Glutamatergic neuron (in vitro differentiated cells): Measurements from ENCODE around the gene ZNF408. TPM values are rescaled to one million over a fixed set of nuclear protein-coding genes. Genes with fewer than 3 reads are reported as not detected.
A peak's percentile ranks its signal among the peaks of the same experiment; 100 is the strongest.
"Not testable (repeated sequence)": the region's sequence is repeated elsewhere in the genome, so short reads cannot be mapped to it uniquely, and the experiment has no call there.

Experiments
- DNase-seq: peaks from one replicate; pipeline ENCODE4 v3.0.0; 2022
- H3K27ac Mint-ChIP-seq: one replicate; pipeline ENCODE4 v1.8.0; 2020; ENCODE audit warnings: mild to moderate bottlenecking, mixed read lengths, inconsistent platforms; ENCODE audit not compliant: unreplicated experiment
- H3K27me3 Mint-ChIP-seq: one replicate; pipeline ENCODE4 v1.8.0; 2020; ENCODE audit warnings: mild to moderate bottlenecking, moderate library complexity, mixed read lengths, inconsistent platforms; ENCODE audit not compliant: unreplicated experiment
- H3K36me3 Mint-ChIP-seq: one replicate; pipeline ENCODE4 v1.8.0; 2020; ENCODE audit warnings: mild to moderate bottlenecking, mixed read lengths, inconsistent platforms; ENCODE audit not compliant: unreplicated experiment
- H3K4me1 Mint-ChIP-seq: one replicate; pipeline ENCODE4 v1.8.0; 2020; ENCODE audit warnings: mild to moderate bottlenecking, low read depth, mixed read lengths, inconsistent platforms; ENCODE audit not compliant: unreplicated experiment
- H3K4me3 Mint-ChIP-seq: one replicate; pipeline ENCODE4 v1.8.0; 2020; ENCODE audit warnings: mild to moderate bottlenecking, mixed read lengths, inconsistent platforms; ENCODE audit not compliant: unreplicated experiment
- H3K9me3 Mint-ChIP-seq: one replicate; pipeline ENCODE4 v1.8.0; 2020; ENCODE audit warnings: mild to moderate bottlenecking, moderate library complexity, mixed read lengths, inconsistent platforms; ENCODE audit not compliant: unreplicated experiment
- total RNA-seq: library from RNA; stranded (reverse); fragmentation: NEBNext Ultra II Directional; extraction: Animal tissue kit (Norgen Biotek cat#: 25700); gene quantifications from one replicate; pipeline ENCODE4 v1.2.1, GENCODE V29; 2021; ENCODE audit not compliant: unreplicated experiment
- TF ChIP-seq, protein P1 (sequence below): fragments of 200-600 bp; sonication (generic); IDR thresholded peaks from one replicate; pipeline ENCODE4 v1.5.0; 2021; ENCODE audit not compliant: partially characterized antibody, unreplicated experiment

The ZNF408 gene
- total RNA-seq, 1 donor from 2014 or later, result 10.6 TPM

DNA sequence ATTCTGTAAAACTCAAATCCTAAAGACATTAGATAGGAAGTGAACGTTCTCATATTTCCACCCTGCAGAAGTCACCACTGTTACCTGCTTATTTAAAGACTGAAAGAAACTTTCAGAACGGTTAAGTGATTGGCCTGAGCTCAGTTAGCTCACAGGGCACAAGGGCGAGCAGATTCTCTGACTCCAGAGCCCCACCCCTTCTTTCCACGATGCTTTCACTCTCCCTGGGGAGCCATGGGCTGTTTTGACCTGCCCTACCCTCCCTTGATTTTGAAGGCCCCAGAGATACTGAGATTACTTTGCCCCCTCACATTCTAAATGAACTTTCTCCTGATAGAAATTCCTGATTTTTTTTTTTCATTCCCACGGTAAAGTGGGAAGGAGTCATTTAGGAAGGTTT is 34.3 kb upstream of the ZNF408 start:
- Mint-ChIP-seq H3K36me3 (no peaks in the 10 kb centered on the region), H3K27ac (peak overlapping the region; percentile 45), H3K4me1 (peaks cover 7% of the 10 kb centered on the region), H3K4me3 (peak overlapping the region; percentile 15), H3K27me3 (peaks cover 4% of the 10 kb centered on the region), H3K9me3 (peaks cover 2% of the 10 kb centered on the region)
- peak; percentile 46 for DNase-seq
- TF ChIP-seq, protein P1, sequence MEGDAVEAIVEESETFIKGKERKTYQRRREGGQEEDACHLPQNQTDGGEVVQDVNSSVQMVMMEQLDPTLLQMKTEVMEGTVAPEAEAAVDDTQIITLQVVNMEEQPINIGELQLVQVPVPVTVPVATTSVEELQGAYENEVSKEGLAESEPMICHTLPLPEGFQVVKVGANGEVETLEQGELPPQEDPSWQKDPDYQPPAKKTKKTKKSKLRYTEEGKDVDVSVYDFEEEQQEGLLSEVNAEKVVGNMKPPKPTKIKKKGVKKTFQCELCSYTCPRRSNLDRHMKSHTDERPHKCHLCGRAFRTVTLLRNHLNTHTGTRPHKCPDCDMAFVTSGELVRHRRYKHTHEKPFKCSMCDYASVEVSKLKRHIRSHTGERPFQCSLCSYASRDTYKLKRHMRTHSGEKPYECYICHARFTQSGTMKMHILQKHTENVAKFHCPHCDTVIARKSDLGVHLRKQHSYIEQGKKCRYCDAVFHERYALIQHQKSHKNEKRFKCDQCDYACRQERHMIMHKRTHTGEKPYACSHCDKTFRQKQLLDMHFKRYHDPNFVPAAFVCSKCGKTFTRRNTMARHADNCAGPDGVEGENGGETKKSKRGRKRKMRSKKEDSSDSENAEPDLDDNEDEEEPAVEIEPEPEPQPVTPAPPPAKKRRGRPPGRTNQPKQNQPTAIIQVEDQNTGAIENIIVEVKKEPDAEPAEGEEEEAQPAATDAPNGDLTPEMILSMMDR, result no peak

DNA sequence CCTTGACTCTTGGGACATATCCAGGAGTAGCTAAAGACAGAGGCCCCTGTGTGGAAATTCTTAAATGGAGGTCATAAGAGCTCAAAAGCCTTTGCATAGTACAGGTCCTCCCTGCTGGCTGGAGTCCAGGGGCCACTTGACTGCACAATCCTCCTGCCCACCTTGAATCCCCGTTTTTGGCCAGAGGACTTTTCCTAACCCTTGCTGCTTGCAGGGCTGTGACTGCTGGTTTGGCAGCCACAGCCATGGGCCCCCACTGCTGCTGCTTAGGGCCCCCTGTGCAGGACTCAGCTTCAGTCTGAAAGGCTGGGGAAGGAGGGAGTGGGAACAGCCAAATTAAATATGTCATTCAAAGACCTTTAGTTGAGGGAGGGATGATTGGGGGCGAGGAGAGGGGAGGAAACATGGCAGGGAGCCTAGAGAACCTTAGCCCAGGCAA is 33.8 kb upstream of the ZNF408 start:
- peaks cover 5% of the 10 kb centered on the region for H3K36me3 Mint-ChIP-seq
- H3K27ac Mint-ChIP-seq, result peak overlapping the region; percentile 45
- peaks cover 4% of the 10 kb centered on the region for H3K27me3 Mint-ChIP-seq

DNA sequence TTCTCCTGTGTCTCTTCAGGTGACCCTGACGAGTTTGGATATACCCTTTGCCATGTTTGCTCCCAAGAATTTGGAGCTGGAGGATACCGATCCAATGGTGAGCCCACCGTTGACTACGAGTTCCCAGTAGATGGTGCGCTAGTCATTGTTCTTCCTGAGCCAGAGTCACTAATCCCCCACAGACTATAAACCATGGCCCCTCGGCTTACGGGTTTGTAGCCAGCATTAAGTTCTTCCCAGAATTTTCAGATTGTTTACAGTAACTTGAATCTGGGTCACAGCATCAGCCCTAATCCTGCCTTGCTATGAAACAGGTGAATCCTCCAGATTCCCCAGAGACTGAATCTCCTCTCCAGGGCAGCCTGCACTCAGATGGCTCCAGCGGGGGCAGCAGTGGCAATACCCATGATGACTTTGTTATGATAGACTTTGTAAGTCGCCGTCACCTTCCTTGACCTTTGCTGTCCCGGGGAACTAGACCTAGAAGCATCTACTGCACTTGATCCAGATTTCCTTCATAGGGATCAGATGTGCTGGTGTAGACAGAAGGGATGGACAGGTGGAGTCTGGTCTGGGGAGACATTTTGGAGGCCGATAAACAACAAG is 32.2 kb upstream of the ZNF408 start:
- Mint-ChIP-seq H3K9me3 (peaks cover 15% of the 10 kb centered on the region), H3K27ac (no peak overlapping the region)

More for the DNA sequence above, 33.8 kb upstream of the ZNF408 start:
- no peak for DNase-seq
- peaks cover 11% of the 10 kb centered on the region for H3K4me1 Mint-ChIP-seq
- TF ChIP-seq, protein P1, result no peak
- H3K4me3 Mint-ChIP-seq, result no peak overlapping the region
- peaks cover 6% of the 10 kb centered on the region for H3K9me3 Mint-ChIP-seq

DNA sequence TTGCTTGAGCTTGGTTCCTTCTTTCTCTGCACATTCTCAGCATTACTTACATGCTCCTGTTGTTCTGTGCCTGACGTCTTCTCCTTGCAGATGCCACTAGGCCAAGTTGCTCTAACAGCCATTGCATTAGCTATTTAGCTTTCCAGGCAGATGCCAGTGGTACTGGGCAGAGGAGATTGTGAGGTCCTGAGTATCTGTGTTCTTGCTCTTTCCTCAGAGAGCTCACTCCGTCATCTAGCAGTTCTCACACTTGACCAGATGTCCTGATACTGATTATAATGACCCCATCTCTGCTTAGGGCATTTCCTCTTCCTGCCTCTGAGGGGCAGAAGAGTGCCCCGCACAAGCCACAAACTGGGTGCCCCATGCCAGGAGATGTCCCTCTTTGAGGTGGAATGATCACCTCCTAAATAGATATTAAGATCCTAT is 31.1 kb upstream of the ZNF408 start:
- Mint-ChIP-seq H3K9me3 (peaks cover 15% of the 10 kb centered on the region), H3K36me3 (peaks cover 13% of the 10 kb centered on the region), H3K4me3 (no peak overlapping the region), H3K4me1 (peaks cover 22% of the 10 kb centered on the region), H3K27me3 (peaks cover 11% of the 10 kb centered on the region), H3K27ac (no peak overlapping the region)
- TF ChIP-seq, protein P1, result peak; percentile 10
- DNase-seq, result no peak

More for the DNA sequence above, 32.2 kb upstream of the ZNF408 start:
- Mint-ChIP-seq H3K36me3 (peaks cover 13% of the 10 kb centered on the region), H3K27me3 (peaks cover 11% of the 10 kb centered on the region), H3K4me3 (no peak overlapping the region), H3K4me1 (peaks cover 15% of the 10 kb centered on the region)
- TF ChIP-seq, protein P1, result no peak
- DNase-seq, result no peak

DNA sequence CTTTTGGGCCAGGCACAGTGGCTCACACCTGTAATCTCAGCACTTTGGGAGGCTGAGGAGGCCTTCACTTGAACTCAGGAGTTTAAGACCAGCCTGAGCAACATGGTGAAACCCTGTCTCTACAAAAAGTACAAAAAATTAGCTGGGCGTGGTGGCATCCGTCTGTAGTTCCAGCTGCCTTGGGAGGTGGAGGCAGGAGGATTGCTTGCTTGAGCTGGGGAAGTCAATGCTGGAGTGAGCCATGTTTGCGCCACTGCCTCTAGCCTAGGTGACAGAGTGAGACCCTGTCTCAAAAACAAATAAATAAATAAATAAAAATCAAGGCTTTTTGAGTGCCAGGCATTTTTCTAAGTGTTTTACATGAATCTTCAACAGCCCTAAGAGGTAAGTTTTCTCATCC is 30.3 kb upstream of the ZNF408 start:
- H3K27me3 Mint-ChIP-seq, result peaks cover 11% of the 10 kb centered on the region
- DNase-seq, H3K27ac Mint-ChIP-seq, H3K4me3 Mint-ChIP-seq: not testable (repeated sequence)
- H3K4me1 Mint-ChIP-seq, result peaks cover 22% of the 10 kb centered on the region
- H3K9me3 Mint-ChIP-seq, result peaks cover 15% of the 10 kb centered on the region
- peaks cover 13% of the 10 kb centered on the region for H3K36me3 Mint-ChIP-seq
